ENCODE data around the gene NBAS.

DNA sequence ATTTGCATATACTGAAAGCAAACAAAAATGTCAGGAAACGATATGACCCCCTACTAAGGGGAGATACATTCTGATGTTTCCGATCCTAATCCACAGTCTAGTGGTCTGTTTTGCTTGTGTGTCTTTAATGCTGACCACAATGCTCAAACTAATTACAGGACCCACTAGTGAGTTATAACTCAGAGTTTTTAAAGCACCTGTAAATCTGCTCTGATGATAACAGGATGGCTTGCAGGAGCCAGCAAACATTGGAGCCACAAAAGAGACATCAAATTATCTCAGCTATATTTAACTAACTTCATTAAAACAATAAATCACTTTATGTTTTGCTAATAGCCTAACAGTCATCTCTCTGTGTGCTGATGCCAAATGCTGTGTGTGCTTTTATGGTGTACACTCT is 300.3 kb downstream of the NBAS start:
- TF ChIP-seq, protein P1, sequence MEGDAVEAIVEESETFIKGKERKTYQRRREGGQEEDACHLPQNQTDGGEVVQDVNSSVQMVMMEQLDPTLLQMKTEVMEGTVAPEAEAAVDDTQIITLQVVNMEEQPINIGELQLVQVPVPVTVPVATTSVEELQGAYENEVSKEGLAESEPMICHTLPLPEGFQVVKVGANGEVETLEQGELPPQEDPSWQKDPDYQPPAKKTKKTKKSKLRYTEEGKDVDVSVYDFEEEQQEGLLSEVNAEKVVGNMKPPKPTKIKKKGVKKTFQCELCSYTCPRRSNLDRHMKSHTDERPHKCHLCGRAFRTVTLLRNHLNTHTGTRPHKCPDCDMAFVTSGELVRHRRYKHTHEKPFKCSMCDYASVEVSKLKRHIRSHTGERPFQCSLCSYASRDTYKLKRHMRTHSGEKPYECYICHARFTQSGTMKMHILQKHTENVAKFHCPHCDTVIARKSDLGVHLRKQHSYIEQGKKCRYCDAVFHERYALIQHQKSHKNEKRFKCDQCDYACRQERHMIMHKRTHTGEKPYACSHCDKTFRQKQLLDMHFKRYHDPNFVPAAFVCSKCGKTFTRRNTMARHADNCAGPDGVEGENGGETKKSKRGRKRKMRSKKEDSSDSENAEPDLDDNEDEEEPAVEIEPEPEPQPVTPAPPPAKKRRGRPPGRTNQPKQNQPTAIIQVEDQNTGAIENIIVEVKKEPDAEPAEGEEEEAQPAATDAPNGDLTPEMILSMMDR (IDR thresholded peaks at IDR 0.05), result no peak
- TF ChIP-seq POLR2A (IDR thresholded peaks at IDR 0.05), result no peak
